HTERT RPE-1 (cell line): Measurements from ENCODE around the gene CDC26.
"Not testable (repeated sequence)": the region's sequence is repeated elsewhere in the genome, so short reads cannot be mapped to it uniquely, and the experiment has no call there.

ENCODE experiments used
- in situ Hi-C: fragments of 300-500 bp; cut with MboI; formaldehyde crosslinking; loops from 4 replicates; pipeline ENCODE4 v1.14.3; 2020; ENCODE audit warnings: low sequenced_read_pairs

CDC26 gene

DNA sequence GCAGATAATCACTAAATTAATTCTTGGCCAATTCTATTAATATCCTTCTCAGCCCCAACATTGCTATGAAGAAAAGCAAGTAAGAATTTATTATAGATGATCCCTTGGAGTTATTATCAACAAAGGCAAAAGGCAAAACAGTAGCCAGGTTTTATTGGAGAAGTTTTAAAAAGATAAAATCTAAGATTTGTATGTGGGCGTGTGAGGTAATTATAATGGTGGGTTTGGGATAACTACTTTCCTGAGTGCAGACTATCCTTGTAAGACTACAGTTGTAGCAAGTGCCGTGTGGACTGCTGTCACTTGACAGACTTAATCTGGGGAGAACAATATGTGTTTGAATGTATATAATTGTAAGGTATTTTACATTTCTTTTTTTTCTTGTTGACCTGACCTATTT is 30.8 kb downstream of the CDC26 start:
- in situ Hi-C loops = no loop called here

- in situ Hi-C loops = no loop called here
These were observed 34.2 kb downstream of the CDC26 start for GRCh38 chr9:113241161-113241560.

DNA sequence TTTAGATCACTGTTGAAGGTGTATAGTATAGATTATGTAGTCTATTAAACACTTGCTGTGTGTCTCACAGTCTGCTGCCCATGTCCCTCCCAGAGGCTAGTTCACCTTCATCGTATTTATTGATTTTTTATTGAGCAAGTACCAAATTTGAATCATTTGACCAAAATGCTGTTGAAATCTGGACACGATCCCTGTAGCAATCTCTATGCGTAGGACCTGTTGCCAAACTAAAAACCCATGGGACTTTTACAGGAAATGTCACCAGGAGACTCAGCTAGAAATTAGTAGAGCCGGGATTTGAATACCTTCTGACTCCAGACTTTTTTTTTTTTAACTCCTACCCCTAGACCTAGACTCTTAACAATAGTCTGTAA is 36.5 kb downstream of the CDC26 start:
- in situ Hi-C loops = no loop called here

- in situ Hi-C loops = no loop called here
These were observed 37.0 kb downstream of the CDC26 start for GRCh38 chr9:113238202-113238858.

GRCh38 chr9:113237026-113237425 is 38.3 kb downstream of the CDC26 start:
- in situ Hi-C loops = no loop called here

GRCh38 chr9:113235701-113236255 is 39.6 kb downstream of the CDC26 start:
- in situ Hi-C loops = not testable (repeated sequence)

- in situ Hi-C loops = no loop called here
These were observed 43.7 kb downstream of the CDC26 start for GRCh38 chr9:113231701-113232100.

DNA sequence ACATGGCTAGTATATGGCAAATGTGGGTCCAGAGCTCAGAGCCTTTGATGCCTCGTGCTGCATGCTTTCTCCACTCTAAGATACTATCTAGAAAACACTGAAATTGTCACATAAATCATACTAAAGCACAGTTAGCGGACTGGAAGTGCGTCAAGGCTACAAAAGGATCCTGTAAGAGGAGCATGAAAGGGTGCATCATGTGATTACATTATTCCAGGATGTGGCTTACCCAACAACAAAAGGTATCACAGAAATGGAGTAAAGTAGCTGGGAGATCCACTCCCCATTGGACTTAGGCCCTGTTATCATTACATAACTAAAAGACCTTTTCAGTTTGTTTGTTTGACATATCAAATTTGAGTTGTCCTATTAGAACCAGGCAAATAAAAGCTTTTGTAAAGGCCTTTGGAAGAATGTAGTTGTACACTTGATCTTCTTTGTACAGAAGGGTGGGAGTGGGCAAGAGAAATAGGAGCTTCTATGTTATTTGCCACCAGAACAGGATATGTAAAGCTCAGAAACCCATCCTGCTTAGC is 47.2 kb downstream of the CDC26 start:
- in situ Hi-C loops = no loop called here

- in situ Hi-C loops = no loop called here
These were observed 47.9 kb downstream of the CDC26 start for GRCh38 chr9:113227436-113227835.

DNA sequence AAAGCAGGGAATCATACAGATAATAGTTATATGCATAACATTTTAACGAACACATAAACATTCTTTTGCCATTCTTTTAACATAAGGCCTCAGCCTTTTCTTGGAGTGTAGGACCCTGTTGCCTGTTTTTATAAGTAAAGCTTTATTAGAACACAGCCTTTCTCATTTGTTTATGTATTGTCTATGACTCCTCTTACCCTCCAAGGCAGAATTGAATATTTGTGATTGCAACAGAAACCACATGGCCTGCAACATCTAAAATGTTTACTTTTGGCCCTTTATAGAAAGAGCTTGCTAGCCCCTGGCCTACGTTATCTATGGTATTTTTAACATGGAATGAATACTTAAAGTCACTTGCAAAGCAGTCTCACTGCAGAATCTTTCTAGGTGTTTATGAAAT is 51.4 kb downstream of the CDC26 start:
- in situ Hi-C loops = no loop called here

DNA sequence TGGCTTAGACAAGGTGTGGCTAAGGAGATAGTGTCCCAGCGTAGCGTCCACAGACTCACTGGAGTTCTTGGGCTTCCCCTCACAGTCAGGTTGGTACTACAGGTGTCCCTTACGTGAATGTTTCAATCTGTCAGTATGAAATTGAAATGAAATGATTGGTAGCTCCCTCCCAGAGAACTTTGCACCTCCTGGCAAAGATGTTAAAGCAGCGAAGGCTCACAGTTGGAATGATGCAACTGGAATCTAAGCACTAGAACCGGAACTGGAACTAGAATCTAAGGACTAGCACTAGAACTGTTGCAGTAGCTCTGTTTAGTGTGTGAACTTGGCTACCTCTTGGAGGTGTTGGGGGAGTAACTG is 52.9 kb downstream of the CDC26 start:
- in situ Hi-C loops = no loop called here

- in situ Hi-C loops = no loop called here
These were observed 53.4 kb downstream of the CDC26 start for GRCh38 chr9:113221800-113222481.

DNA sequence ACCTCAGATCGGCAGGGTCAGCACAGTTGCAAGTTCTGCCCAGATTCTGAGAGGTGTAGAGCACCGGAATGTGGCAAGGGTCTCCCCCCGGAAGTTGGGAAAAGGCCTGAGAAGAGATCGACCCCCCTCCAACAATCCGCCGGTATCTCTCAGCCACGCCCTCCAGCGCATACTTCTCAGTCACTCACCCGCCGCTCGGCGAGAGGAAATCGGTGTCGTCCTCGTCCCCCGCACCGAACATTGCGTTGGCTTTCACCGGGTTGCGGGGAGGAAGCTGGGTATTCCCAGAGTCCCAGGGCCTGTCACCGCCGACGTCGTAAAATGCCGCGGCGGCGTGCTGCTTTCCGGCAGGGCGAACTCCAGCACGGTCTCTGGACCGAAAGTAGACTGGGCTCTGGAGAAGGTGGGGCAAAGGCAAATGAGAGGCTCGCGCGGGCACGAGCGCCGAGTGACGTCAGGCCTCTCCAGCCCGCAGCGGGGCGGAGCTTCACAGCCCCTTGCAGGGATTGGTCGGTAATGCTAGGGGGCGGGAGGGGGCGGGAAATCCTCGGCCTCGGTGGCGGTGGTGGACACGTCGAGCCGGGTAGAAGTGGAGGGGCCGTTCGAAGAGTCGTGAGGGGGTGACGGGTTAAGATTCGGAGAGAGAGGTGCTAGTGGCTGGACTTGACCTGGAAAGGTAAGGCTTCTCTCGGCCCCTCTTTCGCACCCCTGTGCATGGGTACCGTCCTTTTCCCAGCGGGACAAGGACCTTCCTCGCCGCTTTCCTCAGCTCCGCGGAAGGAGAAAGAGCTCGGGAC is 54.2 kb downstream of the CDC26 start, which contains the start of the genes FKBP15 and SLC31A1:
TSS of gene FKBP15 (minus strand) at position 275 of the 797 bp plus-strand sequence. CDS start at position 241, 34 bp downstream.
TSS of gene SLC31A1 (plus strand) at position 542 of the 797 bp plus-strand sequence. CDS start 34,605 bp downstream, outside the sequence.
- in situ Hi-C loops = no loop called here

DNA sequence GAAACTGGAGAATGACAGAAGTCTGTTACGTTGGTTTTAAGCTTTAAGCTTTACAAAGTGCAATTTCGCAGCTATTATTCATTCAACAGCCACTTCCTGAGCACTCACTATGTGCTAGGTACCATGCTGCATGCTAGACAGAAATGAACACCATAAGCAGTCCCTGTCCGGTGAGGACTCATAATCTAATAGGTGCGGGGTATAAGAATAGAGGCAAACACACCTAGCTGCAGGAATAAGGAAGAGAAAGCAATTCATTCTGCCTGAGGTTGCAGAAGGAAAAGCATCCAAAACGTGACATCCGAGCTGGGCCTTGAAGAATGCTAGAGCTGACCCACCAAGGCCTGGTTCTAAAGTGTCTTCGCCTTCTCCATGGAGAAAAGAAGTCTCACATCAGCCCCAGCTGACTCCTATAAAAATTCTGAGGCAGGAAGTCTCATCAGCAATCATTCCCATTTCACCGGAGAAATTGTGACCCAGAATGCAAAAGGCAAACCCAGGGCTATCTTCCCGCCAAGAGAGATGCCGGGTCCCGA is 54.8 kb downstream of the CDC26 start:
- in situ Hi-C loops = no loop called here

- in situ Hi-C loops = no loop called here
These were observed 55.4 kb downstream of the CDC26 start for GRCh38 chr9:113219969-113220368.

GRCh38 chr9:113219186-113219936 is 56.0 kb downstream of the CDC26 start:
- in situ Hi-C loops = no loop called here
